Measurements from ENCODE around the gene KEL.

The KEL gene

GRCh38 chr7:142956951-142957623 lies 5.1 kb downstream of the KEL start:
- Histone ChIP-seq H3F3A (ENCODE audit: insufficient read depth) (no peaks in the 10 kb centered on the region), H3K36me3 (ENCODE audit: low read length) (no peaks in the 10 kb centered on the region), H3K9me2 (replicated peaks; ENCODE audit: insufficient read depth, low read length) (no peaks in the 10 kb centered on the region), H2AFZ (ENCODE audit: low read depth, low read length, severe bottlenecking) (no peak overlapping the region), H4K20me1 (ENCODE audit: low read depth, low read length) (no peaks in the 10 kb centered on the region), H3K27me3 (ENCODE audit: low read length) (no peaks in the 10 kb centered on the region), H3K9me3 (ENCODE audit: insufficient read depth, low read length) (no peaks in the 10 kb centered on the region), H3K79me2 (ENCODE audit: insufficient read depth, low read length) (no peaks in the 10 kb centered on the region), H3K9ac (ENCODE audit: low read length) (no peak overlapping the region), H3K4me3 (ENCODE audit: insufficient read depth, low read length, poor library complexity, severe bottlenecking) (no peak overlapping the region), H3K27ac (ENCODE audit: low read depth, low read length) (no peak overlapping the region), H3K4me2 (ENCODE audit: low read depth, low read length, poor library complexity, severe bottlenecking) (no peak overlapping the region)
- TF ChIP-seq CTCF (IDR thresholded peaks at IDR 0.05; ENCODE audit: insufficient read depth, low read length, poor library complexity, severe bottlenecking) (no peak), EZH2phosphoT487 (conservative IDR thresholded peaks at IDR 0.05; ENCODE audit: low read length) (no peak)

- Histone ChIP-seq H4K20me1 (ENCODE audit: low read depth, low read length) (no peaks in the 10 kb centered on the region), H3K27ac (ENCODE audit: low read depth, low read length) (no peak overlapping the region), H3K36me3 (ENCODE audit: low read length) (no peaks in the 10 kb centered on the region), H3K9ac (ENCODE audit: low read length) (no peak overlapping the region), H3K9me2 (replicated peaks; ENCODE audit: insufficient read depth, low read length) (no peaks in the 10 kb centered on the region), H3K79me2 (ENCODE audit: insufficient read depth, low read length) (no peaks in the 10 kb centered on the region), H3K4me2 (ENCODE audit: low read depth, low read length, poor library complexity, severe bottlenecking) (no peak overlapping the region), H3K9me3 (ENCODE audit: insufficient read depth, low read length) (no peaks in the 10 kb centered on the region), H3F3A (ENCODE audit: insufficient read depth) (no peaks in the 10 kb centered on the region), H3K4me3 (ENCODE audit: insufficient read depth, low read length, poor library complexity, severe bottlenecking) (no peak overlapping the region), H3K27me3 (ENCODE audit: low read length) (no peaks in the 10 kb centered on the region), H2AFZ (ENCODE audit: low read depth, low read length, severe bottlenecking) (no peak overlapping the region)
- no peak for TF ChIP-seq EZH2phosphoT487 (conservative IDR thresholded peaks at IDR 0.05; ENCODE audit: low read length)
Measured at GRCh38 chr7:142954680-142955268, 7.4 kb downstream of the KEL start.

GRCh38 chr7:142950235-142950634 lies 11.9 kb downstream of the KEL start:
- H3K9me2 ChIP-seq (replicated peaks; ENCODE audit: insufficient read depth, low read length), result no peaks in the 10 kb centered on the region
- no peaks in the 10 kb centered on the region for H3K27me3 ChIP-seq (ENCODE audit: low read length)
- no peak for TF ChIP-seq EZH2phosphoT487 (conservative IDR thresholded peaks at IDR 0.05; ENCODE audit: low read length)
- no peaks in the 10 kb centered on the region for H4K20me1 ChIP-seq (ENCODE audit: low read depth, low read length)
- H3F3A ChIP-seq (ENCODE audit: insufficient read depth), result no peaks in the 10 kb centered on the region
- no peak overlapping the region for H3K4me2 ChIP-seq (ENCODE audit: low read depth, low read length, poor library complexity, severe bottlenecking)
- H3K27ac ChIP-seq (ENCODE audit: low read depth, low read length), result no peak overlapping the region
- no peaks in the 10 kb centered on the region for H3K36me3 ChIP-seq (ENCODE audit: low read length)
- H3K9me3 ChIP-seq (ENCODE audit: insufficient read depth, low read length), result no peaks in the 10 kb centered on the region
- no peaks in the 10 kb centered on the region for H3K79me2 ChIP-seq (ENCODE audit: insufficient read depth, low read length)
- no peak overlapping the region for H3K4me3 ChIP-seq (ENCODE audit: insufficient read depth, low read length, poor library complexity, severe bottlenecking)
- no peak overlapping the region for H2AFZ ChIP-seq (ENCODE audit: low read depth, low read length, severe bottlenecking)
- no peak overlapping the region for H3K9ac ChIP-seq (ENCODE audit: low read length)

- no peaks in the 10 kb centered on the region for H3F3A ChIP-seq (ENCODE audit: insufficient read depth)
- no peaks in the 10 kb centered on the region for H4K20me1 ChIP-seq (ENCODE audit: low read depth, low read length)
- H3K36me3 ChIP-seq (ENCODE audit: low read length), result no peaks in the 10 kb centered on the region
- H3K9ac ChIP-seq (ENCODE audit: low read length), result no peak overlapping the region
- H2AFZ ChIP-seq (ENCODE audit: low read depth, low read length, severe bottlenecking), result no peak overlapping the region
- no peak overlapping the region for H3K4me2 ChIP-seq (ENCODE audit: low read depth, low read length, poor library complexity, severe bottlenecking)
- no peaks in the 10 kb centered on the region for H3K9me3 ChIP-seq (ENCODE audit: insufficient read depth, low read length)
- TF ChIP-seq EZH2phosphoT487 (conservative IDR thresholded peaks at IDR 0.05; ENCODE audit: low read length) (no peak), CTCF (IDR thresholded peaks at IDR 0.05; ENCODE audit: insufficient read depth, low read length, poor library complexity, severe bottlenecking) (no peak)
- H3K27me3 ChIP-seq (ENCODE audit: low read length), result no peaks in the 10 kb centered on the region
- H3K9me2 ChIP-seq (replicated peaks; ENCODE audit: insufficient read depth, low read length), result no peaks in the 10 kb centered on the region
- no peak overlapping the region for H3K27ac ChIP-seq (ENCODE audit: low read depth, low read length)
- no peaks in the 10 kb centered on the region for H3K79me2 ChIP-seq (ENCODE audit: insufficient read depth, low read length)
- no peak overlapping the region for H3K4me3 ChIP-seq (ENCODE audit: insufficient read depth, low read length, poor library complexity, severe bottlenecking)
Measured at GRCh38 chr7:142948603-142949002, 13.6 kb downstream of the KEL start.
